HG03432 (cell line): ENCODE data around the gene THSD4.

Experiments
- ATAC-seq: cut with Tn5 transposase; IDR thresholded peaks from one replicate; pipeline ENCODE4 v1.9.1; 2021; ENCODE audit warnings: mild to moderate bottlenecking, moderate library complexity; ENCODE audit not compliant: unreplicated experiment

THSD4 gene

DNA sequence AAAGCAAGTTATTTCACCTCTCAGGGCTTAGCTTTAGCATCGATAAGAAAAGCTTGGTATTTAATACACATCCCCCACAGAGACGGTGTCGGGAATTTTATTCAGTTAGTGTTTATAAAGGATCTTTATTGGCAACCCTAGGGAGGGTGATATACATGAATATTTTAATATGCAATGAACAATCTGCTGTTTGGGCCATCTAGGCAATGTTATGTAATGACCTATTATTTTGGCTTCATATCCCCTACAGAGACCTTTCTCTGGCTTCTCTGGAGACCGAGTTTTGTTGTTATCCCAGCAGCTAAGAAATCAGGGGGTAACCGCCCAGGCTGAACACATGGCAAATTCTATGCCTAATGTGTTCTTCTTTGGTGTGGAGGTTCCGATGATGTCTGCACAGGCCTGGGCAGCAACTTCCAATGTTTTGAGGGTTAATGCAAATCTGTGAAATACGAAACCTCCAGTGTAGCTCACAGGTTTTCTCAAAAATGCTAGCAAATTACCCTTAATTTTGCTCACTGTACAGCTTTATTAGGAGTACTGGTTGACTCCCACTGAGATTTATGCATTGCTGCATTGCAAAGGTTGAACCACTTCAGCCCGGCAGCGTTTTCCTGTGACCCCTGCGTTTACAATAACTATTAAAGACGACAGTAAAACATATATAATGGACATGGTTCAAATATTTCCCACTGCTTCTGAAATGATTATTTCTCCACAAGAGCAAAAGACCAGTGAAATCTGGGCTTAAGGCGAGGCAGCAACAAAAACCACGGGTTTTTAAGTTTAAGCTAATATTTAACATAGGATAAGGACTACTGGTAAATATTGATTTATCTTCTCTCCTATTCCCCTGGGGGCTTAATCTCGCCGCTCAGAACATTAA lies 396.8 kb downstream of the THSD4 start:
- ATAC-seq = no peak

DNA sequence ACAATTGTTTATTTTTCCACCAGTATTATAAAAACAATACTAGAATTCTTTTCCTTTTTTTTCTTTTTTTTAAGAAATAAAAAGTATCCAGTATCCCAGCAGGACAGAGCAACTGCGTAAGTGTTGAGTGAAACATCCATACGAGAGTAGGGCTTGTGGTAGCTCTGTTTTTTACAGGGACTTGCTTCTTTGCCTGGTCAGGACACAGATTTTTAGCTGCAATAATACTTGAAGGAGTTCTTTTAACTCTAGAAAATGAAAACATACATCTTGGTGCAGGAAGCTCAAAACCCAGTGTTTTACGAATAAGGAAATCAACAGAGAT lies 397.4 kb downstream of the THSD4 start:
- ATAC-seq = no peak

DNA sequence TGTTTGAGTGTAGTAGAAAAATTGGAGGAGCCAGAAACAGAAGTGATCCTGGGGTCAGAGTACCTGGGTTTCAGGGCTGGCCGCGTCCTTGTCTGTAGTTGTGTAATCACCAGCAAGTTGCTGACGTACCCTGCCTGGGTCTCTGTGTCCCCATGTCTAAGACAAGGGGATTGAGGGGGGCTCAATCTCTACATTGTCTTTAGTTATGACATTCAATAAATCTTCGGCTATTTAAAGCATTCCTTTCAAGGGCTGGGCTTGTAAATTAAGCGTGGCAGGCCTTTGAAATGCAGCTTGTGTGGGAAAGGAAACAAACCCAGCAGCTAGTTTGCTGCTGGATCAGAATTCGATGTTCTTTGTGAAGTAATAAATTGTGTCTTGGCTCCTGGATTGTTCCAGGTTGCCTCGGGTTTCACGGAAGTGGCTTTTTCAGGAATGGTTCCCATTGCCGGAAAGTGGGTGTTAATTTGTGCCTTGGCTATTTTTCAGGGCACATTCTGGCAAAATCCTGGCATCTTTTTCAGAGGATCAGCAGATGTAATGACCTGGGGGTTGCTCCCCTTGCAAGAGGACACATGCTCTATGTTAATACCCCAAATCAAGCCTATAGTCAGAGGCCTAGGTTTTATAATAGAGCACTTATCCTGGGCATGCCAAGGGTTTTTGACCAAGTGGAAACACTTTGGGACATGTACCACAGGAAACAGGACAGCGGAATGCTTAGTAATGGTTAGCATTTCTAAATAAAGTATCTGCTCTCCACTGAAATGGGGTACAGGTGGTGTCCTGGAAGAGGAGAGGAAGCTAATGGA lies 400.3 kb downstream of the THSD4 start:
- no peak for ATAC-seq

DNA sequence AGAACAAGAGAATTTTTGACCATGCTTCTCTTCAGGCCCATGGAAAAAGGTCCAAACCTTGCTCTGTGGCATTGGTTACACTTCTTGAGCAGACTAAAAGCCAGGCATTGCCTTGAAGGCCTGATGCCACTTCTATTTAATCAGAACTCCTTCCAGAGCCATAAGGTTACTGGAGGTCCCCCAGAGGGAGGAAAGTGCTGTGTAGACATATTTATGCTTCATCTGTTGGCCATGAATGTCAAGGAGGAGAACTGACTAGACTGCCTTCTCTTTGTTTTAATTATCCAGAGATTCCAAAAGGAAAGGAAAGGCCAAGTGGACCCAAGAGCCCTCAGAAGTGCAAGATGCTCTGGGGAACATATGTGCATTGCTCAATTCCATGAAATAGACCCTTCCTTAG lies 402.5 kb downstream of the THSD4 start:
- ATAC-seq = no peak

DNA sequence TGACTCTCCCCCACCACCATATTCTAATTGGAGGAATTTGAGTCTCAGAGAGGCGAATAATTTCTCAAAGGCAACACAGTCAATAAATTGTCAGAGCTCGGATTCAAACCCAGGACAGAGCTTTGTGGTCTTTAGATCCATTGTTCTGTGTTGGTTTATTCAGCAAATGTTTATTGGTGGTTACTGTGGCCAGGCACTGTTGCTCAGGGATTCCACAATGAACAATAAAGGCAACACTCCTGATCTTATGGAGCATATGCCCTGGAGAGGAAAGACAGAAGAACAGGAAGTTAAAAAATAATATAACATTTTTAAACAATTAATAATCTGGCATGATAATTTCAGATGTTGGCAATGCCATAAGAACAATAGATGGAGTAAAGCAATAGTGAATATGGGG lies 403.4 kb downstream of the THSD4 start:
- no peak for ATAC-seq

DNA sequence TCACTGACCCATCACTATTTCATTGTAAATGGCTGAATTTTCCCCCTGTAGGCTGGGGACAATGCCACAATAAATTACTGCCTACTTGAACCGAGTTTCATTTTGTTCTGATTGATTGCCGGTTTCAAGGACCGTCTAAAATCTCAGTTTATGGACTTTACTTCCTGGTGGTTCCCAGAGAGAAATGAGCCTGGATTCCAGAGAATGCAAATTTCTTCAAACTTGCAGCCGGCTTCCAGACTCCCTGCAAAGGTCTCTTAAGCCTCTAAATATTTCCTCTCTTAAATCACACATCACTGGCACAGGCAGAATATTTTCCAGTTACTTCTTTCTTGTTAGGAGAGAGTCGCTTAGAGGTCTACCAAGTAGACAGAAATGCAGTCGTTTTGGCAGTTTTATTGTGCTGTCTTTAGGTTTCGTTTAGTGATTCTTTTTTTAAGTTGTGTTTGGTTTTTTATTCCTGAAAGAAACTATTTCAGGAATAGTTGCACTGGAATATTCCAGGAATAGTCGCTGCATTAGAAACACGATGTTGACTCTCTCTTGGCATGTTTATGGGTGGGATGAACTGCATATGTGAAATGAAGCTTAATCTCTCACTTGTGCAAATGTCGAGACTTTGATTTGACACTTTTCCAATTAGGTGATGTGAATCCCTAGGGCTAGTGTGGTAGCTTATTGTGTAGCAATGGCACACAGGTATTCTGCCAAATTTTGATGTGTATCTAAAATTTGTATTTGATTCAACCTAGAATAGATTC lies 411.0 kb downstream of the THSD4 start:
- ATAC-seq = no peak

DNA sequence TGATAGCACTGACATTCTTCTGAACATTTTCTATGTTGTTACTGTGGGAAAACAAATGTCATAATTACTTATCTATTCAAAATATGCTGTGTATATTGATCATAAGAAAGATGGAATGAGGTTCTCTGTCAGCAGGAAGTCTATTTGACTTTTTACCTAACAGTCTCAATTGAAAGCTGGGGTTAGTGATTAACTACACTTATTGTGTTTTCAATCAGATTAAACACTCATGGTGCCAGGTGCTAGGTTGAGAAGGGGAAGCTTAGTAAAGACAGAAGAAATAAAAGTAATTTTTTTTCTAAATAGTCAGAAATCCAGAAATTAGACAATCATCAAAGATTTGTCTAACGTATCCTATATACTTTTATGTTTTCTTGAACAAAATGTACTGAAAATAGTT lies 414.1 kb downstream of the THSD4 start:
- no peak for ATAC-seq

DNA sequence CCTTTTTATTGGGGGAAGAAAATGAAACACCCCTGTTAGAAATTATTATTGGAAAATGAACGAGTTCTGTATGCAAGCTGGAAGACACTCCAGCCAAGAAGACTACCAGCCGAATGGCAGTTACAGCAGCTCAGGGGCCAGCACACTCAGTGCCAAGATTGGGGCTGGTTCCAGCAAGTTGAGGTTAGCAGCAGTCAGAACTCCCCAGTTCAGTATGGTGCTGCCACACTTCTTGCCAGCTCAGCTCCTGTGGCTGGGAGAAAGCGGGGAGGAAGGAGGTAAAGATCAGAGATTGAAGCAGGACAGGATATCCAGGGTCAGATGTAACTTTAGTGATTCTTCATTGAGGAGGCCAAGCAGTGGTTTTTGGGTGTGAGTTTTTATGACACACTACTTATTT lies 414.8 kb downstream of the THSD4 start:
- no peak for ATAC-seq

DNA sequence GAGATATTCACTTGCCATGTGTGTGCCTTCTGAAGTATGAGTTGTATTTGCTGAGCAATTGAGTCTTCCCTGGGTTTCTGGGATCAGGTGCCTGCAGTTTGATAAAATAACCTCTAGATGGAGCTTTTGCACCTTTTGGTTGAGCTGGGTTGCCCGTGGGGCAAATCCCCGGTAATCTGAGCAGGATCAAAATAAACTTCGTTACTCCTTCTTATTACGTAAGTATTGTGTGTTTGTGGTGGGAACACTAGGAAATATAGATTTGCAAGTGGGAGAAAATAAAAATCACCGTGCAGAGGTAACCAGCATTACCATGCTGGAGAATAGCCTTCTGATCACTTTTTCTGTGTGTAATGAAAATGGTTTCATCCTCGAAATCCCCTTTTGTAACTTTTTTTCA lies 417.7 kb downstream of the THSD4 start:
- no peak for ATAC-seq

DNA sequence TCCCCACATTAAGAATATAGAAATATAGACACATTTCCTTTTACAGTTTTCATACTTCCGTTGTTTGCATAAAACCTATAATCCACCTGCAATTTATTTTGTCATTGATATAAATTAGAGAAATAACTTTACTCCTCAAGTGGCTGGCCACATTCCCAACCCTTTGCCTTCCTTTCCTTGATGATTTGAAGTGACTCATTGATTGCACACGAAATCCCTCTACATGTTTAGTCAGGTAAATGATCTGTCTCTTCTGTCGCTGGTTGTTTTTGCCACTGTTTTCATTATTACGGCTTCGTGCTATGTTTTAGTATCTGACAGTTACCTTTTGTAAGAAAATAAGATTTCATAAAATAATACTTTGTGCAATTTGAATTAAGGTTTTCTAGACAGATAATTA lies 422.9 kb downstream of the THSD4 start:
- ATAC-seq = no peak

DNA sequence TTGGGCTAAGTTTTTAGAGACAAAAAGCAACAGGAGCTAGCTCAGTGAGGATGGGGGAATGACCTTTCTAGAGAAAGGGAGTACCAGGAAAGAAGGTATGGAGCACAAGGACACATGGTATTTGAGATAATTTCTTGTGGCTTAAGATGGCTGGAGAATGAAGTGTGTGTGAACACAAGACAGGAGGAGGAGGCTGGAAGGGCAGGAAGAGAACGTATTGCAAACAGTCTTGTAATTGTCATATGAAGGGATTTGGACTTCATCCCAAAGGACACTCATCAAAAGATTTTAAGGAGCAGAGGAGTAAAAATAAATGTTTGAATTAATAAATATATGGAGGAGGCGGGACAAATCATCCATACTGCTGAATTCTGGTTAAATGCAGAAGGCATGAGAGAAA lies 426.5 kb downstream of the THSD4 start:
- no peak for ATAC-seq

DNA sequence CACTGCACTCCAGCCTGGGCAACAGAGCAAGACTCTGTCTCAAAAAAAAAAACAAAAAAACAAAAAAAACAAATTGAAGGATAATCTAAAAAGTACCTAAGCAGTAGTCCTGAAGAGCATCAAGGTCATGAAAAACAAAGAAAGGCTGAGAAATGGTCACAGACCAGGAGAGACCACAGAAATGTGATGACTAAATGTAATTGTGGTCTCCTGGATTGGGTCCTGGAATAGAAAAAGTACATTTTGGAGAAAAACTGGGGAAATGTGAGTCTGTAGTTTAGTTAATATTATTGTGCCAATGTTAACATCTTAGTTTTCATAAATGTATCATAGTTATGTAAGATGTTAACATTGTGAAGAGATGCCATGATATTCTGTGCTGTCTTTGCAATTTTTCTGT lies 427.6 kb downstream of the THSD4 start:
- no peak for ATAC-seq

DNA sequence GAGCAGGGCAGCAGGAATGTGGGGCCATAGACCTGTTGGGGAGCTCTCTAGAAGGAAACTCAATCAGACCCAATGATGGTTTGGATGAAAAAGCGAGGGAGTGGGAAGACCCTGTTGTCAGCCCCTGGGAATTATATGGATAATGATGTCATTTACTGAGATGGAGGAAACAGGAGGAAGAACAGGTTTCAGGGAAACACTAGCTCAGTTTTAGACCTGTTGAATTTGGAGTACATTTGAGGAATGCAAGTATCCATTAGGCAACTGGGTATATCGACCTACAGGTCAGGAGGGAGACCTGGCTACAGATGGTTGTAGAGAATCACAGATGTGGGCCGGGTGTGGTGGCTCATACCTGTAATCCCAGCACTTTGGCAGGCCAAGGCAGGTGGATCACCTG lies 428.1 kb downstream of the THSD4 start:
- no peak for ATAC-seq

DNA sequence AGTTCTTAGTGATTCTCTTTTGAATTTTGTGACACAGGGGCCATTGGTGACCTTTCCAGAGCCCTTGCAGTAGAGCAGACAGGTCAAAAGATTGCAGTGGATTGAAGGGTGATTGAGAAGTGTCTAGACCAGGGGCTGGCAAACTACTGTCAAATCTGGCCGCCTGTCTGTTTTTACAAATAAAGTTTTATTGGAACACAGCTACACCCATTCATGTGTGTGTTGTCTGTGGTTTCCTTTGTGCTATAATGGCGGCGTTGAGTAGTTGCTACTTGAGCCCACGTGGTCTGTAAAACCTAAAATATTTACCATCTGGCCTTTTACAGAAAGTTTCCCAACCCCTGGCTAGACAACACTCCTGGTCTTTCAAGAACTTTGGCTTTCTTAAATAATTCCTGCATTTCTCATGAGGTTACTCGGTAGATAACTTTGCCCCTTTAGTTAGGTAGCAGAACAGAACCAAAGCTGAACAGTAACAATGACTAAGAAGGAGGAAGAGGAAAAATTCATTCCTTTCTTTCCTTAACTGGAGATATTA lies 430.0 kb downstream of the THSD4 start:
- no peak for ATAC-seq

DNA sequence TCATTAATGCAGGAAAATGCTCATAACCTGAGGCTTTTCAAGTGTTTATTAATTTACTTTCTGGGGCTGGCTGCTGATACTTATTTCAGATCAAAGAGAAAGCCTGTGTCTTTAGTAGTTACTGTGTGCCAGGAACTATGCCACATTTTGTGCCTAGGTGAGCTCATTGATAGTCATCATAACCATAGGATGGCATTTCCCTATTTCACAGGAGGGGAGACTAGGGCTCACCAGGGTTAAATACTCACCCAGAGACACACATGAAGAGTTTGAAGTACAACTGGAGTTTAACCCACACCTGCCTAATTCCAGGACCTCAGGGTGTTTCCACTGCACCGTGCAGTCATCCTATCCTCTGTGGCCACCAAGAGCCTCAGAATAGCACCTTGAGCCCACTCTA lies 430.7 kb downstream of the THSD4 start:
- ATAC-seq = no peak

DNA sequence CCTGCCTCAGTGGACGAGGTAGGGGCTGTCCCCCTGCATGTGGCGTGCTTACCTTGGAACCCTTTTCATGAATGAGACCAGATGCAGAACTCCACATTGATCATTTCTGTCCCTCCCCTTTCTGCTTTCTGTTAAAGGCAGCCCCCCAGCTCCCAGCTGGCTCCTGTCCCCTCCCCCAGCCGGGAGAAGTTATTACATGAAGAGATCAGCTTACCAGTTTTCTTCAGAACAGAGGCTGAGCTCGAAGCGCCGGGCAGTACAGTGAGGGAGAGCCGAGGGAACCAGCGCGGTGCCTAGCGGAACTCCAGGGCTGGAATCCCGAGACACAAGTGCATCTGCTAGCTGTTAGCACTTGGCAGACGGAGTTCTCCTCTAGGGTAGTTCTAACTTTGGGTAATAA lies 431.7 kb downstream of the THSD4 start:
- no peak for ATAC-seq

DNA sequence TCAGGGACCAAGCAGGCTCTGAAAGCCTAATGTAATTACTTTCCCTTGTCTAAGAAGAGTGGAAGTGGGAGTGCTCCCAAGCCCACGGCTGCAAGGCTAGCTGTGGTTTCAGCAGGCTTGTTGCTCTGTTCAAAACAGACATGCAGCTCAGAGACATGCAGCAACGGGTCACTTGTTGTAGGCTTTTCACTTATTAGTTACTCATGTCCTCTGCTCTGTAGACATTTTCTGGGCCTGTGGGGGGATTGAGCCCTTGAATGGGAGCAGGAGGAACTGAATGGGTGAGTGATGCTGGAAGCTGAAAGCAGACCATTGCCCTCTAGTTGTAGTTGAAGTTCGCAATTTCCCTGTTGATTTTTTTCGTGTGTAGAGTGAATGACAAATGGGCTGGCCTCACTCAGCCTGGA lies 433.1 kb downstream of the THSD4 start:
- no peak for ATAC-seq

DNA sequence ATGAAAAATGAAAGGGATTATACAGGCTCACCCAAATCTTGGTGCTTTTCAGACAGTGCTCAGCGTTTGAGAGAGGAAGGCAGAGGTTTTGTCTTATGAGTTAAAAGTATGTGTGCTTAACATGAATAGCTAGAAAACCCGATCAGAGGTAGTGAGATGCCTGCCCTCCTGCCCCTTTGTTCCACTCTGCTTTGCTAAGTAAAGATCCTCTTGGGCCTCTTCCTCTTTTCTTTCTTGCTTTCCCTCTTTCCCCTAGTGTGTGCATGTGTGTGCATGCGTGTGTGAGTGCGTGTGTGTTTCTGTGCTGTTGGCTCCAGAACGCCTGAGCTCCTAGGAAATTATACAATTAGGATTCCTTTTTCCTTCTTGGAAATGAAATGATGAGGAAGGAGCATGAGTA lies 433.8 kb downstream of the THSD4 start:
- ATAC-seq = no peak

DNA sequence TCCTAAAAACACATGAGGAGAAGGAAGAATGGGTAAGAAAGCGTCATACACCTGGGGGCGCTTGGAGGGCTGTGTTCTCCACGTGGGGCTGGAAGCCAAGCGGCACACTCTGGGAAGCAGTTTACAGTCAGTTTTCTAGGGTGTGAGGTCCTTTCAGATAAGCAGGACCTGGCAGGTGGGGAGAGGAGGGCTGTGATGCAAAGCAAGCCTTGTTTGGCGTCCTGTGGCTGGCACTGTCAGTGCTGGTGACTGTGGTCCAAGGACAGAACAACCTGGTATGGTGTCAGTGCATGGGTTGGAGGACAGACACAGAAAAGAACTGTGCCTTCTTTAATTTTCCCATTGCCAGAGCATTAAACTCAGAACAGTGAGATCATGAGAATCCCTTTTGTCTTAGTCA lies 434.4 kb downstream of the THSD4 start:
- no peak for ATAC-seq

DNA sequence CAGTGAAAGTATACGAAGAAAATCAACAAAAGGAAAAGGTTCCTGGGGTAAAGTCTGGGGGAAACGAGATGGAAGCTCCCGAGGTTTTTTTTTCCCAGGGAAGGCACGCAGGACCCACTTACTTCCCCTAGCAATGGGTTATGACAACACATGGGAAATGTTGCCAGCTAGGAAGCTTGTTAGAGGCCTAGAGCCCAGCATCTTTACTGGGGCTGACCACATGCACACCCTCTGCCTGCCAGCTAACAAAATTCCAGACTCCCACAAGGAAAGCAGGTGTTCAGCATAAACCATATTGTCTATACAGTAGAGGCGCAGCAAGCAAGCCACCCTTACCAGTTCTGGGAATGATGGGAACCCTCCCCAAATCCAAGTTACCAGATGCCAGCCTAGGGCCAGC lies 436.3 kb downstream of the THSD4 start:
- no peak for ATAC-seq

DNA sequence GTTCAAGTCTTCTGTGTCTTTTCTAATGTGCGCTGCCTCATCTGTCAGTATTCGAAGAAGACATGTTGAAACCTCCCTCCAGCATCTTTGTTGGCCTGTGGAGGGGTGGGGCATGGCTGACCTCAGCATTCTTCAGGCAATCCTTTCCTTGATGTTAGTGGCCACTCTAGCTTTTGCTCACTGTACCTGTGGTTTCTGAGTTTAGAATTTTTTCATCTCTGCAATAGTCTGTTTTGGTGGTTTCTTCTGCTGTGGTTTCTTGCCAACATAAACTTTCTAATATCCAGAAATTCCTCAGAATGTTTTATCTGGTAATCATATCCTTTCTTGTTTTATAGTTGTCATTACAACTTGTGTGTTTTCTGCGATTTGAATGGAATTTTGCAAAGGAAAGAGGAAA lies 443.8 kb downstream of the THSD4 start:
- no peak for ATAC-seq
